Measurements from ENCODE around the gene PTPN12.

DNA sequence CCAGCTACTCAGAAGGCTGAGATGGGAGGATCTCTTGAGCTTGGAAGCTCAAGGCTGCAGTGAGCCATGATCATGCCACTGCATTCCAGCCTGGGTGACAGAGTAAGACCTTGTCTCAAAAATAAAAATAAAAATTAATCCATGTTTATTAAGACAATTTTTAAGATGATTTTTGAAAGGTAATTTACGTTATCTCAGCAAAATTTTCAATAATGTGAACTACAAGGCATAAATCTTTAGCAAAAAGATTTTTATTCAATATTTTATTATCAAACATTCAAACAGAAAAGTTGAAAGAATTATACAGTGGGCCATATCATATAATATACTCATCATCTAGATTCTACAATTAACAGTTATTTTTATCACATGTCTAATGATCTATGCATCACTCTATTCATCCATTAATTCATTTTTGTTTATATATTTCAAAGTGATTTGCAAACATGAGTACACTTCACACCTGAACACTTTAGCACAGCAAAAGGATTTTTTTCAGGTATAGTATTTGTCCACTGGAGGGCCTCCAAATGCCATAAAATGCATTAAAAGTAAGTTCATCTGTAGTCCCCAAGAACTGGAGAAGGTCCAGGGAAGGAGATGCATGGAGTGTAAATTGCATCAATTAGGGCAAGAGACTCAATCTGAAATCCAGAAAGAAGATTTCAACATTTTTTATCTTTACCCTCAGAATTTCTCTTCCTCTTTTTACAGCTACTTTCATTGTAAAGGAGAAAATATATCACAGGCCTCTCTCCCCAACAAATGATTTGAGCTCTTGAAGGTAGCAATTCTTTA, 120.5 kb downstream of the PTPN12 start:
- TF ChIP-seq EZH2 (IDR thresholded peaks at IDR 0.05; ENCODE audit: insufficient read depth, poor library complexity, severe bottlenecking), result no peak
- no peak for TF ChIP-seq EZH2phosphoT487 (IDR thresholded peaks at IDR 0.05; ENCODE audit: insufficient read depth, low read depth)

Data from GM23248 (cell line).